HT-29 (cell line): ENCODE results near the gene HPSE2. TPM values are rescaled to one million over a fixed set of nuclear protein-coding genes. Genes with fewer than 3 reads are reported as not detected.

Experiments used
- DNase-seq: peaks from one replicate; pipeline ENCODE4 v3.0.0-alpha.2; 2015; ENCODE audit warnings: low spot score
- total RNA-seq: library from RNA; depleted of rRNA; stranded (reverse); fragments of >200 nt; shearing (Covaris generic); gene quantifications from 2 replicates; pipeline ENCODE4 v1.2.3, GENCODE V29; 2014

Gene HPSE2
- total RNA-seq, 1 experiment from 2014 or later = 0.08 TPM

GRCh38 chr10:98435178-98435577 is 800.5 kb downstream of the HPSE2 start:
- DNase-seq = no peak

DNA sequence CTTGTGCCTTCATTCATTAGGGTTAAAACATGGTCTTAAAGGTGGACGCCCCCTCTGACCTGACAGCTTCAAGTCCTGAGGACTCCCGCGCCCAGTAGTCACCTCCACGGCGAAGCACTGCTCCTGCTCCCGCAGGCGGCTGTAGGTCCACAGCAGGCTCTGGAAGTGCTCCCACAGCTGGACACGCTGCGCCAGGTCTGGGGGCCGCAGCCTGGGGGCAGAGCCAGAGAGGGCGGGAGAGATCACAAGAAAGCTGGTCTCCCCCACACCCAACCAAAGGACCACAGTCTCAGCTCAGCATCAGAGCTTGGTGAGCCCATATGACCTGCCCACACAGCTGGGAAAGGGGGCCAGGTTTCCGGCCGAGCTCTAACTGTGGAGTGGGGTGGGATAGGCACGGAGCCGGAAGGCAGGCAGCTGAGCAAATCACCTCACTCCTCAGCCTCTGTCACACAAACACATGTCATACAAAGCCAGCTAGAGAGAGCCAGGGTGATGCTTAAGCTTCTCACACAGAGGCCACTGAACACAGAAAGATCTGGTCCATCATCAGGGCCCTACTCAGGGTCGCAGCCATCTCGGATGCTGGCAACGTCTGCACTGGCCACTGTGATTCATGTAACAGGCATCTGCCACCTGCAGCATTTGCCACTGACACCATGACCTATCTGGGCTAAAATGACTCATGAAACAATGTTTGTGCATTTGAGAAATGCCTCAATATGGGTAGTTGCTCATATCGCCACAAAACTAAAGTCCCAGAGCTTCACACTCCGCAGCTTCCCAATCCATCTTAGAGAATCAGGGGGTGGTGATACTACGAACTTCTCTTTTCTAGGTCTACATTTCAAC is 801.5 kb downstream of the HPSE2 start:
- DNase-seq = no peak

GRCh38 chr10:98433371-98433770 is 802.3 kb downstream of the HPSE2 start:
- no peak for DNase-seq

- DNase-seq = no peak
Measured at GRCh38 chr10:98432330-98432729, 803.3 kb downstream of the HPSE2 start.

DNA sequence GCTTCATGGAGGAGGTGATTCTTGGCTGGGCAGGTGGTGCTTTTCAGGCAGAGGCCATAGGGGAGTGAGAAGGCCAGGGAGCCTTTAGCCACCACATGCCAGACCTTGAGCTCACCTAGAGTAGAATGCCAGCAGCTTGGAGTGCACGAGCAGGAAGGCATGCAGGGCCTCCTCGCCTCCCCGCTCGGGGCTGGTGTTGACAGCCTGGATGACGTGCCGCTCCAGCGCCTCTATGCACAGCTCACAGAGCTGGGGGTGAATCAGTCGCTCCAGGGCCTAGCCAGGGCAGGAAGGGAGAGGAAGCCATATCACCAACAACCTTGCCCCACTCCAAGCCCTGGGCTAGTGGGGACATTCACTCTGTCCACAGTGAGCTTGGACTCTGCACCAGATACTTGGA is 804.6 kb downstream of the HPSE2 start:
- no peak for DNase-seq

GRCh38 chr10:98430427-98430826 is 805.2 kb downstream of the HPSE2 start:
- no peak for DNase-seq

DNA sequence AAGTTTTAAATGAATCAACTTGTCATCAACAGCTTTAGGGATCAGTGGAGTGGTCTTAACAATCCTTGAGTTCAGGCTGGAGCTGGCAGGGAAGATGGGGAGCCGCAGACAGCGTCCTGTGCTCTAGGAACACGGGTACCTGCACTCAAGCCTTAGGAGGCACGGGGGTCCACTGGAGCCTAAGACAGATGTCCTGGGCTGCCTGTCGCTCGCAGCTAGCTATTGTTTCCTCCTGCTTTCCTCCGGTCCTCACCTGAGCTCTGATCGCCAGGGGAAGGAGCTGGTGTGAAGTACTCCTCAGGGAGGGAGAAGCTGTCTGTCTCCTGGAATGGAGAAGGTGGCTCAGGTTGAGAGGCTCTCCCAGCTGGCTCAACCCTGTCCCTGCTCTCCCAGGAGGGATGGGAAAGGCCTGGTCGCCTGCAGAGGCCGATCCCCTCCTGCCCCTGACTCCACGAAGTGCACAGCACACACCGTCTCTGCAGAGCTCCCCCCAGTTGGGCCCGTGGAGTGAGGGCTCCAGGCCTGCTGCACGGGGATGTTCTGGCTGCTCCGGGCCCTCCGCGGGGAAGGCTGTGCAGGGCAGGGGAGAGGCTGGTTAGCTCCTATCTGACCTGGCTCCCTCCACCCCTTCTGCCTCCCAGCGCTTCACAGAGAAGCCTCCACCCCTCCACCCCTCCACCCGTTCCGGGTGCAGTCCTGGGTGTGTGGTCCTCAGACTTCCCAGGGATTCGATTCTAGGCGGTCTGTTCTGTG is 806.2 kb downstream of the HPSE2 start:
- no peak for DNase-seq

DNA sequence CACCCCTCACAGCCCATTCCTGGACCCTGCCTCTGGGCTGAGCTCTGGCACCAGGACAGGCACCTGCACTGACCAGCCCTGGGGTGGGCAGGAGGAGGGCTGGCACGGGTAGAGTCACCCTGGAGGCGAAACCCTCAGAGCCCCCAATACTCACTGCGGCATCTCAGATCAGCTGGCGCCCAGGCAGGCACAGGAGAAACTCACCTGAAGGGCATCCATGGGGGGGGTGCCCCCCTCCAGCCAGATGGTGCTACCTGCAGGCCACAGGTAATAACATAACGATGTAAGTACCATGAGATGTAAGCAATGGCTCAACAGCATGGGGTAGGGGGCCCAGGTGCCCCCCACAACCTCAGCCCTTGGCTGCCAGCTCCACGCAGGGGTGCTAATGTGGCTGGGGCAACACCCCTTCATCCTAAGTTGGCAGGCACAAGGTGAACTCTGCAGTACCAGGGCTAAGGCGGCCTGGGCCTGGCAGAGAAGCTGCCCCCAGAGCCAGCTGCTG is 808.6 kb downstream of the HPSE2 start:
- DNase-seq = no peak

DNA sequence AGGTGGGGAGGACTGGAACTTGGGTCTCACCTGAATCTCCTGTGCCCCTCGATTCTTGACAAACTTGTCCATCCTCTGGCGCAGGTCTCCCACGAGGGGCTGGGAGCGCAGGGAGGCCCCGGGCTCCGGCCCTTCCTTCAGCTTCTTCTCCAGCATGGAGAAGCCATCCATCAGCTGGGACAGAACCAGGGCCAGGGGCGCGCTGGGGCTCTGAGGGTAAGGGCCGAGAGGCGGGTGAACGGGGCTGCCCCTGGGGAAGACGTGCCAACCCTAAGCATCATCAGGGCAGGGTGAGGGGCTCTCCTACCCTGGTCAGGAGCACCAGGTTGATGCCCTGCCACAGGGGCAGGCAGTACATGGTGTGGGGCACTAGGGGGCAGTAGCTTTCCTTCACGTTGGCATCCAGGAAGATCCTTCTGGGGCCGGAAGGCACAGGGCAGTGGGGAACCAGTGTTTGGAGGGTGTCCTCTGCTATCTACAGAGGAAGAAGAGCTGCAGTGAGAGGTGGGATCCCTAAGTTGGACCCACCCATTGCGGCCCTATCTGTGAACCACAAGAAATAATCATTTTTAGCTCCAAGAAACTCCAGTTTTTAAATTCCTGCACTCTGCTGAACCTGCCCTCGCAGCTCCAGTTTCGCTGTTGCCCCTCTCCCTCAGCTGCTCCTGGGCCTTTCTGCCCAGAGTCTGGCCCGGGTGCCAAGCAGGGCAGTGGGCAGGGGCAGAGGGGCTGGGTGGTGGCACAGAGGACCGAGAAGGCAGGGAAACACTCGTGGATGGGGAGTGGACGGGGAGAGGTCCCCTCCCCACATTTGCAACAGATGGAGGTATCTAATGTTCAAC is 809.9 kb downstream of the HPSE2 start:
- DNase-seq = peak; percentile 47

GRCh38 chr10:98424295-98425254 is 811.1 kb downstream of the HPSE2 start:
- DNase-seq = no peak

DNA sequence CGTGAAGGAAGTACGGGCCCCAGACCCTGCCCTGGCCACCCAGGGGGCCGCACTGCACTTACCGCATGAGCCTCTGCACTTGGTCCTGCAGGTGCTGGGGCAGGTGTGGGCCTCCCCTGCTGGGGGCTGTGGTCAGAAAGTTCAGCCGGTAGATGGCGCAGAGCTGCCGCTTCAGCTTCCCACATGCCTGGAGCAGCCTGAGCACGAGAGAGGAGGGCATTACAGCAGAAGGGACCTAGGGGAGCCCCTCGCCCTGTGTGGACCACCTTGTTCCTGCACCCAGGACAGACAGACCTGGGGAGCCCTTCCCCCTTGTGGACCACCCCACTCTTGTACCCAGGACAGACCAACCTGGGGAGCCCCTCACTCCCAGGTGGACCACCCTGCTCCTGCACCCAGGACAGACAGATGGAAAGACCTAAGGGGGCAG is 811.9 kb downstream of the HPSE2 start:
- no peak for DNase-seq

DNA sequence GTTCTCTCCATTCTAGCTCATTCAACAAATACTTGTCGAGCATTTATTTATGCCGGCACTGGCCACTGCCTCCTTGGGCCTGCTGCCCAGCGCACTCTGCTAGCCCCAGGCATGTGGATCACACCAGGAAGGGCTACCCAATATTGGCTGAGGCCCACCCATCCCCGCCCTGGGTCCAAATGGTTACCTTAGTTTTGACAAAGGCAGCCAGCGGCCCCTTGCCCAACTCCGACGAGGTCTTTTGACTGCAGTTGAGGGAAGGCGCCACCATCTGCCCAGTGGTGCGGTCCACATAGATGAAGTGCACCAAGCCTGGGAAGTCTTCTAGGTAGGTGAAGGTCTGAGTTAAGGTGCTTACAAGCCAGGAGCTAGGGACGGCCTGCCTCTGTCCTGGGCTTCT is 813.5 kb downstream of the HPSE2 start:
- no peak for DNase-seq

DNA sequence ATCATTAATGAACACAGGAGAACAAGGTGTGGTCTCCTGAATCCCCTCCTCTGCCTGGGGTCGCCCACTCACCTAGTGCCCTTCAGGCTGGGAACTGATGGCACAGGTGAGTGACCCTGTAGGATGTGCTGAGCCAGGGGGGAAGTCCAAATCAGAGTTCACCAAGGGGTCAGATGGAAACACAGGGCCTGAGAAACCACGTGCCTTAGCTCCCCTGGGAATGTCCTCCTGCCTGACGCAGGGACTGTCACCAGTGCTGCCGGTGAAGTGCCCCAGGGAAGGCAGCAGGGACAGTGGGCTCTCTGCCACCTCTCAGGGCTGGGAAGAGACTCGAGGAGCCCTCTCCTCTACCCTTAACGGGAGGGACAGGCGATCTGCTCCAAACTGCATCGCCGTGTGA is 814.9 kb downstream of the HPSE2 start:
- no peak for DNase-seq

DNA sequence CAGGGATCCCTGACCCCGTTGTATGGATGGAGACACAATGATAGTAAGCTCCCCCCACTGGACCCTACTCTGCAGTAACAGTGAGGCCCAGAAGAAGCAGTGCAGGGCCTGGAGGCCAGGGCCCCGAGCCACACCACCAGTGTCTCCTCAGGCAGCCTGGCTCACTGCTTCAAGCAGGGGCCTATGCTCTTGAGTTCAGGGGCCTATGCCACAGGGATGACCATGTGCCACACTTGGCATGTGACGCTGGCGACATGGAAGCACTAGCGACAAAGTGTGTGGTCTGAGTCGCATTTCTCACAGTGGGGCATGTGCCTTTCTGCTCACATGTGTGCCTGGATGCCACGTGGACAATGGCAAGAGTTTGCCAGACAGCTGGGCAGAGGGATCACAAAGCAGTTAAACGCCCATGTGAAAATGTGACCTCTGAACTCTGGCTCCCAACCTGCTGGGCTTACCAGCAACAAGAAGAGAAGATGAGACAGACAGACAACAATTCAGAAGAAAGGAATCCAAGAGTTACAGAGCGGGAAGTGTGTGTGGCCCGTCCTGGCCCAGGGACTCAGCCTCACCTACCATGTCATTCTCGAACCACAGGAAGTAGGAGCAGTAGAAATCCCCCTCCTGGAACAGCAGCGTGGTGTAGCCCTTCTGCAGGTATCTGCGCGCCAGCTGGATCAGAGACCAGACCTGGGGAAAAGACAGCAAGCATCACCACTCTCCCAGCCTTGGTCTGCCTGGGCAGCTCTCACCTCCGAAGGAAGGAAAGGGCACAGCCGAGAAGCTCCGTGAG is 816.0 kb downstream of the HPSE2 start:
- no peak for DNase-seq

DNA sequence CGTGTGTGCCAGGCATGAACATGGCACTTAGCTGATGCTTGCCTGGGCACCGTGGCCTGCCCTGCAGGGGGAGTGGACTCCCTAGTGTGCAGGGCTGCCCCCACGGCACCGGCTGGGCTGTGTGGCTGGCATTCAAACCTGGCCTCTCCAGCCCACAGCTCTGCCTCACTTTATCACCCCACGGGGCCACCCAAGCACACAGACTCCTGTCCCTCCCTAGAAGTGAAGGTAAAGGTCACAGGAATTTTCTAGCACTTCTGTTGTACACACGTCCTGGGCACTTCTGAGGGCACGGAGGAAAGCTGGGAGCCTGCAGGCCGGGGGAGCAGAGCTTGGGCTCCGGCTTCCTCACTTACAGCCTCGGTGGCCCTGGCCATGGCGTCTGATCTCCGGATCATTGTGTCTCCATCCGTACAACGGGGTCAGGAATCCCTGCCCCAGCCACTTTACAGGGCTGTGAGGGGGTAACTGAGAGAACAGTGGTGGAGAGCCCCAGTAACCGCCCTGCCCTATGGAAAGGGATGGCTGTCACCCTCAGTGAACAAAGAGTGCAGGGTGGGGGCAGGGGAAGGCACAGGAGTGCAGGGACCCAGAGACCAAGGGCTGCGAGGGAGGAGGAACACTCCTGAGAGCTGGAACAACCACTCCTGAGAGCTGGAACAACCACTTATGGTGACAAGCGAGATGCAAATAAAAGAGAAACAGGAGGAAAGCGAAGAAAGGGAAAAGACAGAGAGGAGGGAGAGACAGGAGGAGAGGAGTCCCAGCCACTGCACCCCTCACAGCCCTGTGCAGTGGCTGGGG is 816.8 kb downstream of the HPSE2 start:
- no peak for DNase-seq

GRCh38 chr10:98417973-98418664 is 817.5 kb downstream of the HPSE2 start:
- no peak for DNase-seq

DNA sequence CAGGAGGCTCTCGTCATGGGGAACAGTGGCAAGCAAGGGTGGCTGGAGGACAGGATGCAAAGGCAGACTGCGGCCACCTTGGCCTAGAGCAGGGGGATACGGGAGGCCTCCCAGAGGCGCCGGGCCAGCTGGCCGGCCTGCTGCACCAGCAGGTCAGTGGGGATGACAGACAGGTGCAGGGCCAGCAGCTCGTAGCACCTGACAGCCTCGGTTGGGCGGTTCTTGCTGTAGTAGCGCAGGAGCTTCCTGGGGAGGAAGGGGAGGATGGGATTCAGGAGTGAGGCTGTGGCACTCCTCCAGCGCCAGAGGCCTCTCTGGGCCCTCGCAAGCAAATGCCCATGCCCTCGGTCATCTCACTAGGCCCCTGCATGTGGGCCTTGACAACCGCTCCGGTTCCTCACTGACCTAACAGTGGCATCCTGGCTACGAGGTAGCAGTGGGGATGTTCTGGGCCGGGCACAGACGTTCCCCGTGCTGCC is 818.1 kb downstream of the HPSE2 start:
- no peak for DNase-seq
